Testis (tissue), 2 donors: Measurements from ENCODE around the gene AGRN.

ENCODE experiments used
- CTCF ChIP-seq, 3 experiments: fragments of 450-650 bp in 2 of 3; fragments of 200-600 bp in 1 of 3; sonication (generic) in 1 of 3; IDR thresholded peaks; one replicate each; pipeline ENCODE4 v1.5.1; 2016 to 2019; ENCODE audit warnings: antibody characterized with exemption in 3 of 3, mild to moderate bottlenecking in 2 of 3, moderate library complexity in 1 of 3
- POLR2A ChIP-seq: fragments of 450-650 bp; IDR thresholded peaks from one replicate; pipeline ENCODE4 v1.6.1; 2017; ENCODE audit warnings: antibody characterized with exemption, mild to moderate bottlenecking, moderate library complexity

- no peak for TF ChIP-seq CTCF (IDR thresholded peaks at IDR 0.05)
- TF ChIP-seq POLR2A = no peak
Measured at GRCh38 chr1:1069056-1069710, 49.3 kb downstream of the AGRN start.
